HepG2 (cell line): ENCODE results near the gene GADD45GIP1. TPM values are rescaled to one million over a fixed set of nuclear protein-coding genes. Genes with fewer than 3 reads are reported as not detected.
A peak's percentile ranks its signal among the peaks of the same experiment; 100 is the strongest.

Experiments
- CC2D1A ChIP-seq: sonication (generic); formaldehyde crosslinking; IDR thresholded peaks from 2 replicates; pipeline ENCODE4 v1.8.1; 2023; ENCODE audit warnings: mild to moderate bottlenecking, missing genetic modification reagents
- FLYWCH1 ChIP-seq: sonication (generic); formaldehyde crosslinking; IDR thresholded peaks from 2 replicates; pipeline ENCODE4 v1.8.1; 2023; ENCODE audit warnings: mild to moderate bottlenecking, missing genetic modification reagents
- FOXO1 ChIP-seq: sonication (generic); formaldehyde crosslinking; IDR thresholded peaks from 2 replicates; pipeline ENCODE4 v1.4.0; 2020; ENCODE audit warnings: missing genetic modification reagents
- FOXP1 ChIP-seq, 2 experiments: fragments of 450-650 bp in 1 of 2; IDR thresholded peaks; 2 replicates each; pipeline ENCODE4 v1.6.1; 2017 to 2018; ENCODE audit warnings: antibody characterized with exemption in 1 of 2
- GLI4 ChIP-seq: sonication (generic); formaldehyde crosslinking; IDR thresholded peaks from 2 replicates; pipeline ENCODE4 v1.5.1; 2020; ENCODE audit warnings: missing genetic modification reagents, mild to moderate bottlenecking, moderate library complexity, borderline replicate concordance
- HDAC6 ChIP-seq: fragments of 200-600 bp; sonication (generic); IDR thresholded peaks from 2 replicates; pipeline ENCODE4 v1.7.0; 2017; ENCODE audit warnings: mild to moderate bottlenecking, antibody characterized with exemption, low read length, low read depth
- HES4 ChIP-seq: sonication (generic); formaldehyde crosslinking; IDR thresholded peaks from 2 replicates; pipeline ENCODE4 v1.9.0; 2021; ENCODE audit warnings: mild to moderate bottlenecking, missing genetic modification reagents, borderline replicate concordance
- KAT7 ChIP-seq: IDR thresholded peaks from 2 replicates; pipeline ENCODE4 v1.6.1; 2018; ENCODE audit warnings: borderline replicate concordance, missing compliant biosample characterization
- MAF1 ChIP-seq: sonication (generic); formaldehyde crosslinking; IDR thresholded peaks from 2 replicates; pipeline ENCODE4 v1.5.0; 2020; ENCODE audit warnings: missing genetic modification reagents, borderline replicate concordance
- MXD3 ChIP-seq: IDR thresholded peaks from 2 replicates; pipeline ENCODE4 v1.6.1; 2016; ENCODE audit warnings: mild to moderate bottlenecking, missing biosample characterization, missing genetic modification reagents
- SP5 ChIP-seq: IDR thresholded peaks from 2 replicates; pipeline ENCODE4 v1.6.1; 2016; ENCODE audit warnings: low read depth, borderline replicate concordance
- TARDBP ChIP-seq: sonication (generic); formaldehyde crosslinking; IDR thresholded peaks from 2 replicates; pipeline ENCODE4 v1.8.0; 2022; ENCODE audit warnings: mild to moderate bottlenecking, missing genetic modification reagents
- TBX2 ChIP-seq: sonication (generic); formaldehyde crosslinking; IDR thresholded peaks from 2 replicates; pipeline ENCODE4 v1.5.0; 2020; ENCODE audit warnings: missing genetic modification reagents, mild to moderate bottlenecking, borderline replicate concordance
- ZBTB38 ChIP-seq: sonication (generic); formaldehyde crosslinking; IDR thresholded peaks from 2 replicates; pipeline ENCODE4 v1.5.1; 2020; ENCODE audit warnings: mild to moderate bottlenecking, missing genetic modification reagents
- ZNF274 ChIP-seq: sonication (generic); formaldehyde crosslinking; IDR thresholded peaks from 2 replicates; pipeline ENCODE4 v1.5.1; 2020; ENCODE audit warnings: mild to moderate bottlenecking, missing genetic modification reagents
- ZNF367 ChIP-seq: sonication (generic); formaldehyde crosslinking; IDR thresholded peaks from 2 replicates; pipeline ENCODE4 v1.4.0; 2020; ENCODE audit warnings: missing genetic modification reagents, borderline replicate concordance
- ZNF598 ChIP-seq: sonication (generic); formaldehyde crosslinking; IDR thresholded peaks from 2 replicates; pipeline ENCODE4 v1.5.1; 2020; ENCODE audit warnings: mild to moderate bottlenecking, missing genetic modification reagents, borderline replicate concordance
- ZNF605 ChIP-seq: sonication (generic); formaldehyde crosslinking; IDR thresholded peaks from 2 replicates; pipeline ENCODE4 v1.8.0; 2022; ENCODE audit warnings: mild to moderate bottlenecking, missing genetic modification reagents
- ZNF766 ChIP-seq: sonication (generic); formaldehyde crosslinking; IDR thresholded peaks from 2 replicates; pipeline ENCODE4 v1.5.0; 2020; ENCODE audit warnings: missing genetic modification reagents, borderline replicate concordance
- ZNF775 ChIP-seq: sonication (generic); formaldehyde crosslinking; IDR thresholded peaks from 2 replicates; pipeline ENCODE4 v1.4.0; 2020; ENCODE audit warnings: missing genetic modification reagents, mild to moderate bottlenecking, moderate library complexity, borderline replicate concordance
- polyA plus RNA-seq, 8 experiments: library from polyadenylated mRNA; depleted of rRNA in 3 of 8; stranded (reverse) in 7 of 8; unstranded in 1 of 8; fragments of >200 nt; fragmentation: Illumina TruSeq in 4 of 8; extraction: Trizol in 4 of 8; gene quantifications; 2 replicates each; pipeline versions ENCODE4 v1.2.1 to v1.2.3, GENCODE V29; 2011 to 2016; ENCODE audit warnings: low read depth in 4 of 8, missing spikeins in 1 of 8, mixed read lengths in 1 of 8; ENCODE audit not compliant: insufficient read depth in 1 of 8
- total RNA-seq, 5 experiments: library from RNA; depleted of rRNA; stranded (reverse); fragments of >200 nt; fragmentation: Illumina TruSeq; extraction: Trizol; gene quantifications; 2 replicates each; pipeline ENCODE4 v1.2.3, GENCODE V29; 2016; ENCODE audit warnings: low read depth in 1 of 5
- TF ChIP-seq, protein P1 (sequence below): sonication (generic); formaldehyde crosslinking; IDR thresholded peaks from 2 replicates; pipeline ENCODE4 v1.4.0; 2020; ENCODE audit warnings: missing genetic modification reagents, borderline replicate concordance
- TF ChIP-seq, protein P2 (sequence below): sonication (generic); formaldehyde crosslinking; IDR thresholded peaks from 2 replicates; pipeline ENCODE4 v1.5.0; 2020; ENCODE audit warnings: missing genetic modification reagents
- TF ChIP-seq, protein P3 (sequence below): sonication (generic); formaldehyde crosslinking; IDR thresholded peaks from 2 replicates; pipeline ENCODE4 v1.5.1; 2020; ENCODE audit warnings: mild to moderate bottlenecking, missing genetic modification reagents

Gene GADD45GIP1
- total and polyA plus RNA-seq, 2 of the 13 experiments (the other 11 are each of a cell fraction or from before 2014, with no cell fraction given): 24.6 to 30.7 TPM

DNA sequence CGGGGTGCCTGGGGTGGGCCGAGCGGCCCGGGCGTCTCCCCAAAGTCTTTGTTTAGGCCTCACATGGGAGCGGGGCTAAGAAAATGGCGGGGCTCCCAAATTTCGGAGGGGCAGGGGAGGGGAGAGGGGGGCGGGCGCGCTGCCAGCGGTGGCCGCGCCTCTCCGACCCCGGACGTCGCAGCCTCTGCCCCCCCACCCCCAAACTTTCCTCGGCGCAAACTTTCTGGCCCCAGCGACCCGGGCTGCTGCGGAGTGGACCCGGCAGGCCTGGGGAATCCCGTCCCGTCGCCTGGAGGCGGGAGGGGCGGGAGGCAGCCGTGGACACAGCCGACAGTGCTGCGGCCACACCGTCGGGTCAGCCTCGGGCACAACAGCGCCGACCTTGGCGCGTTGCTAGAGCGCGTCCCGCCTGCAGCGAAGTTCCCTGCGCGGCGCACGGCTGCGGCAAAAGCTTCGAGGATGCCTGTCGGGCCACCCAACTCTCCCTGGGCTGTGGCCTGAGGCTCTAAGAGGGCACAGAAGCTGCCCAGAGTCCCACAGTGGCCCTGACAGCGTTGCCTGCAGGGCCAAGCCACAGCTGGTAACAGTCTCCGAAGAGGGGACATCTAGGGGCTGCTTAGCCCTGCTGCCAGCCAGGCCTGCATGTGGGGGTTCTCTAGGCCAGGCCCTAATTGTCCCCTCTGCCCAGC lies 39.5 kb upstream of the GADD45GIP1 start (continued):
- TF ChIP-seq, protein P1, sequence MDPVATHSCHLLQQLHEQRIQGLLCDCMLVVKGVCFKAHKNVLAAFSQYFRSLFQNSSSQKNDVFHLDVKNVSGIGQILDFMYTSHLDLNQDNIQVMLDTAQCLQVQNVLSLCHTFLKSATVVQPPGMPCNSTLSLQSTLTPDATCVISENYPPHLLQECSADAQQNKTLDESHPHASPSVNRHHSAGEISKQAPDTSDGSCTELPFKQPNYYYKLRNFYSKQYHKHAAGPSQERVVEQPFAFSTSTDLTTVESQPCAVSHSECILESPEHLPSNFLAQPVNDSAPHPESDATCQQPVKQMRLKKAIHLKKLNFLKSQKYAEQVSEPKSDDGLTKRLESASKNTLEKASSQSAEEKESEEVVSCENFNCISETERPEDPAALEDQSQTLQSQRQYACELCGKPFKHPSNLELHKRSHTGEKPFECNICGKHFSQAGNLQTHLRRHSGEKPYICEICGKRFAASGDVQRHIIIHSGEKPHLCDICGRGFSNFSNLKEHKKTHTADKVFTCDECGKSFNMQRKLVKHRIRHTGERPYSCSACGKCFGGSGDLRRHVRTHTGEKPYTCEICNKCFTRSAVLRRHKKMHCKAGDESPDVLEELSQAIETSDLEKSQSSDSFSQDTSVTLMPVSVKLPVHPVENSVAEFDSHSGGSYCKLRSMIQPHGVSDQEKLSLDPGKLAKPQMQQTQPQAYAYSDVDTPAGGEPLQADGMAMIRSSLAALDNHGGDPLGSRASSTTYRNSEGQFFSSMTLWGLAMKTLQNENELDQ (CRISPR knock-in tag): no peak
- TF ChIP-seq MXD3 (CRISPR knock-in tag) (peak; percentile 35; the same call in 1 of the 2 replicates), FLYWCH1 (no peak), ZNF605 (CRISPR knock-in tag) (no peak), HDAC6 (no peak), ZNF775 (CRISPR knock-in tag) (no peak), HES4 (peak; percentile 57; the same call in 1 of the 2 replicates), TARDBP (CRISPR knock-in tag) (no peak), ZBTB38 (peak; percentile 74), FOXP1 (IDR thresholded peaks at IDR 0.05) (no peak), FOXP1 (CRISPR knock-in tag; IDR thresholded peaks at IDR 0.05) (no peak), TBX2 (CRISPR knock-in tag) (no peak), ZNF766 (CRISPR knock-in tag) (no peak), KAT7 (CRISPR knock-in tag) (peak; percentile 61; the same call in 1 of the 2 replicates), FOXO1 (no peak), ZNF274 (peak; percentile 76), GLI4 (CRISPR knock-in tag) (peak; percentile 83; the same call in 1 of the 2 replicates), SP5 (CRISPR knock-in tag) (0 out of 2 replicates have a peak, but pooled peaks have one; percentile 17), MAF1 (CRISPR knock-in tag) (0 out of 2 replicates have a peak, but pooled peaks have one; percentile 27), ZNF367 (CRISPR knock-in tag) (no peak), CC2D1A (CRISPR knock-in tag) (no peak), ZNF598 (CRISPR knock-in tag) (peak; percentile 86; the same call in 1 of the 2 replicates)
- TF ChIP-seq, protein P2, sequence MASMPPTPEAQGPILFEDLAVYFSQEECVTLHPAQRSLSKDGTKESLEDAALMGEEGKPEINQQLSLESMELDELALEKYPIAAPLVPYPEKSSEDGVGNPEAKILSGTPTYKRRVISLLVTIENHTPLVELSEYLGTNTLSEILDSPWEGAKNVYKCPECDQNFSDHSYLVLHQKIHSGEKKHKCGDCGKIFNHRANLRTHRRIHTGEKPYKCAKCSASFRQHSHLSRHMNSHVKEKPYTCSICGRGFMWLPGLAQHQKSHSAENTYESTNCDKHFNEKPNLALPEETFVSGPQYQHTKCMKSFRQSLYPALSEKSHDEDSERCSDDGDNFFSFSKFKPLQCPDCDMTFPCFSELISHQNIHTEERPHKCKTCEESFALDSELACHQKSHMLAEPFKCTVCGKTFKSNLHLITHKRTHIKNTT: no peak
- TF ChIP-seq, protein P3, sequence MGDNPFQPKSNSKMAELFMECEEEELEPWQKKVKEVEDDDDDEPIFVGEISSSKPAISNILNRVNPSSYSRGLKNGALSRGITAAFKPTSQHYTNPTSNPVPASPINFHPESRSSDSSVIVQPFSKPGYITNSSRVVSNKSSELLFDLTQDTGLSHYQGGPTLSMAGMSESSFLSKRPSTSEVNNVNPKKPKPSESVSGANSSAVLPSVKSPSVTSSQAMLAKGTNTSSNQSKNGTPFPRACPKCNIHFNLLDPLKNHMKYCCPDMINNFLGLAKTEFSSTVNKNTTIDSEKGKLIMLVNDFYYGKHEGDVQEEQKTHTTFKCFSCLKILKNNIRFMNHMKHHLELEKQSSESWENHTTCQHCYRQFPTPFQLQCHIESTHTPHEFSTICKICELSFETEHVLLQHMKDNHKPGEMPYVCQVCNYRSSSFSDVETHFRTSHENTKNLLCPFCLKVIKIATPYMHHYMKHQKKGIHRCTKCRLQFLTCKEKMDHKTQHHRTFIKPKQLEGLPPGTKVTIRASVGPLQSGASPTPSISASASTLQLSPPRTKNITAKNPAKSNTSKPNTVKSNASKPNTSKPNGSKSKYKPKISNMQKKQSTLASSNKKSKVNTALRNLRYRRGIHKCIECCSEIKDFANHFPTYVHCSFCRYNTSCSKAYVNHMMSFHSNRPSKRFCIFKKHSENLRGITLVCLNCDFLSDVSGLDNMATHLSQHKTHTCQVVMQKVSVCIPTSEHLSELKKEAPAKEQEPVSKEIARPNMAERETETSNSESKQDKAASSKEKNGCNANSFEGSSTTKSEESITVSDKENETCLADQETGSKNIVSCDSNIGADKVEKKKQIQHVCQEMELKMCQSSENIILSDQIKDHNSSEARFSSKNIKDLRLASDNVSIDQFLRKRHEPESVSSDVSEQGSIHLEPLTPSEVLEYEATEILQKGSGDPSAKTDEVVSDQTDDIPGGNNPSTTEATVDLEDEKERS (CRISPR knock-in tag): no peak
